Spleen (tissue), 11 donors: ENCODE data around the gene DISC1. TPM values are rescaled to one million over a fixed set of nuclear protein-coding genes. Genes with fewer than 3 reads are reported as not detected.

Source experiments
- DNase-seq: peaks from one replicate; pipeline ENCODE4 v3.0.0-alpha.2; 2020
- H3K27ac ChIP-seq, 8 donors: fragments of 200-600 bp; sonication (generic) in 7 of 8; 1 replicate in 4 of 8; 2 replicates in 4 of 8; pipeline versions ENCODE4 v1.5.0 to v1.8.0; 2016 to 2021; ENCODE audit warnings: inconsistent platforms in 4 of 8, mild to moderate bottlenecking in 4 of 8, moderate library complexity in 1 of 8
- H3K27me3 ChIP-seq, 7 donors: fragments of 200-600 bp; sonication (generic) in 6 of 7; replicated peaks in 1 of 7; 1 replicate in 4 of 7; 2 replicates in 3 of 7; pipeline versions ENCODE4 v1.5.0 to v1.8.0; 2016 to 2021; ENCODE audit warnings: inconsistent platforms in 3 of 7, mild to moderate bottlenecking in 1 of 7
- H3K36me3 ChIP-seq, 6 donors: fragments of 200-600 bp; sonication (generic) in 5 of 6; 1 replicate in 4 of 6; 2 replicates in 2 of 6; pipeline versions ENCODE4 v1.5.0 to v1.8.0; 2016 to 2021; ENCODE audit warnings: inconsistent platforms in 2 of 6
- H3K4me1 ChIP-seq, 6 donors: fragments of 200-600 bp; sonication (generic) in 5 of 6; 1 replicate in 3 of 6; 2 replicates in 3 of 6; pipeline versions ENCODE4 v1.5.0 to v1.8.0; 2016 to 2021; ENCODE audit warnings: inconsistent platforms in 3 of 6
- H3K4me3 ChIP-seq, 8 donors: fragments of 200-600 bp; sonication (generic) in 7 of 8; 1 replicate in 4 of 8; 2 replicates in 4 of 8; pipeline versions ENCODE4 v1.5.0 to v1.8.0; 2016 to 2021; ENCODE audit warnings: inconsistent platforms in 4 of 8, mild to moderate bottlenecking in 4 of 8, moderate library complexity in 2 of 8
- H3K9me3 ChIP-seq, 8 donors: fragments of 200-600 bp; sonication (generic) in 7 of 8; 1 replicate in 4 of 8; 2 replicates in 4 of 8; pipeline versions ENCODE4 v1.5.0 to v1.8.0; 2016 to 2021; ENCODE audit warnings: inconsistent platforms in 4 of 8
- CTCF ChIP-seq, 11 experiments: fragments of 200-600 bp in 7 of 11; fragments of 450-650 bp in 4 of 11; sonication (generic) in 4 of 11; IDR thresholded peaks in 8 of 11; conservative IDR thresholded peaks in 3 of 11; 1 replicate in 7 of 11; 2 replicates in 4 of 11; pipeline versions ENCODE4 v1.4.0 to v1.8.0; 2016 to 2021; ENCODE audit warnings: antibody characterized with exemption in 11 of 11, inconsistent platforms in 4 of 11, mild to moderate bottlenecking in 1 of 11
- POLR2A ChIP-seq, 3 donors: fragments of 450-650 bp; IDR thresholded peaks; one replicate each; pipeline ENCODE4 v1.5.1; 2017; ENCODE audit warnings: antibody characterized with exemption in 3 of 3, mild to moderate bottlenecking in 1 of 3
- POLR2AphosphoS5 ChIP-seq, 3 donors: sonication (generic); formaldehyde crosslinking; IDR thresholded peaks; one replicate each; pipeline ENCODE4 v1.5.1; 2017; ENCODE audit warnings: antibody characterized with exemption in 3 of 3
- WGBS, 5 donors: extraction: QIAGEN DNeasy Blood & Tissue Kit in 3 of 5; methylation state at CpG; one replicate each; pipeline versions ENCODE4 v1.1.5 to v1.1.7; 2013 to 2018; 5-methylcytosine and 5-hydroxymethylcytosine counted together
- intact Hi-C: fragments of 100-400 bp; cut with DNase I; formaldehyde crosslinking; loops from one replicate; pipeline ENCODE4 v1.15.0; 2023; ENCODE audit warnings: low total_unique reads
- polyA plus RNA-seq, 3 donors: library from polyadenylated mRNA; stranded (reverse); fragments of 200-250 nt; gene quantifications; one replicate each; pipeline ENCODE4 v1.2.1, GENCODE V29; 2013
- total RNA-seq, 7 donors: library from RNA; depleted of rRNA in 3 of 7; stranded (reverse); fragments of >200 nt in 3 of 7; fragmentation: NEBNext Ultra II Directional in 4 of 7; extraction: Animal tissue kit (Norgen Biotek cat#: 25700) in 4 of 7; gene quantifications; one replicate each; pipeline versions ENCODE4 v1.1.0 to v1.2.1, GENCODE V29; 2016 to 2021
- donor health status: healthy with polysubstance abuse.
- donor health status: DM: no; HTN: no; CAD: no; lungs with moderate emphysema.
- donor health status: DM: no; HTN: no; CAD: no.
- donor health status: Bipolar disorder and iron deficiency.
- donor health status: healthy.
- donor health status: DM: no; HTN: no; CAD: no.
- donor health status: DM: yes; HTN: yes; CAD: no.

DISC1 gene
- total and polyA plus RNA-seq, 10 donors = 0.89 to 36.4 (median 24.2) TPM

GRCh38 chr1:231842441-231842840 is 215.9 kb downstream of the DISC1 start:
- TF ChIP-seq POLR2A (IDR thresholded peaks at IDR 0.05) (no peak), POLR2AphosphoS5 (IDR thresholded peaks at IDR 0.05) (no peak), CTCF (IDR thresholded peaks at IDR 0.05 in 8 of 11, conservative IDR thresholded peaks at IDR 0.05 in 3 of 11) (no peak)
- WGBS, 5 donors = 50 to 73% (median 69%) methylated on average over 1 of the region's 1 CpG
- peaks cover 0 to 15% (median 2%) of the 10 kb centered on the region in 6 donors for H3K4me1 ChIP-seq
- intact Hi-C loops = no loop called here
- no peak for DNase-seq
- no peak overlapping the region for H3K27ac ChIP-seq
- H3K27me3 ChIP-seq = no peaks in the 10 kb centered on the region
- no peaks in the 10 kb centered on the region for H3K9me3 ChIP-seq
- no peak overlapping the region for H3K4me3 ChIP-seq
- H3K36me3 ChIP-seq = no peaks in the 10 kb centered on the region

GRCh38 chr1:231844986-231845502 is 218.5 kb downstream of the DISC1 start:
- Histone ChIP-seq H3K4me1 (peaks cover 0 to 15% (median 2%) of the 10 kb centered on the region in 6 donors), H3K4me3 (no peak overlapping the region), H3K36me3 (no peaks in the 10 kb centered on the region), H3K9me3 (no peaks in the 10 kb centered on the region), H3K27me3 (no peaks in the 10 kb centered on the region), H3K27ac (no peak overlapping the region)
- no peak for DNase-seq
- TF ChIP-seq POLR2AphosphoS5 (IDR thresholded peaks at IDR 0.05) = no peak
- TF ChIP-seq CTCF (IDR thresholded peaks at IDR 0.05 in 8 of 11, conservative IDR thresholded peaks at IDR 0.05 in 3 of 11) = no peak
- no peak for TF ChIP-seq POLR2A (IDR thresholded peaks at IDR 0.05)
- intact Hi-C loops = no loop called here
- 31 to 48% (median 35%) methylated on average over 7 of the region's 7 CpGs for WGBS, 5 donors

- Histone ChIP-seq H3K4me1 (peaks cover 0 to 15% (median 2%) of the 10 kb centered on the region in 6 donors), H3K4me3 (no peak overlapping the region), H3K27me3 (no peaks in the 10 kb centered on the region), H3K36me3 (no peaks in the 10 kb centered on the region), H3K9me3 (no peaks in the 10 kb centered on the region), H3K27ac (no peak overlapping the region)
- intact Hi-C loops = no loop called here
- TF ChIP-seq POLR2A (IDR thresholded peaks at IDR 0.05) (no peak), POLR2AphosphoS5 (IDR thresholded peaks at IDR 0.05) (no peak), CTCF (IDR thresholded peaks at IDR 0.05 in 8 of 11, conservative IDR thresholded peaks at IDR 0.05 in 3 of 11) (no peak)
- no peak for DNase-seq
- 88 to 98% (median 94%) methylated on average over 7 of the region's 7 CpGs for WGBS, 5 donors
Observed at GRCh38 chr1:231847612-231848397, 221.2 kb downstream of the DISC1 start.

GRCh38 chr1:231849981-231850380 is 223.4 kb downstream of the DISC1 start:
- no peaks in the 10 kb centered on the region for H3K9me3 ChIP-seq
- no peaks in the 10 kb centered on the region for H3K27me3 ChIP-seq
- WGBS, 5 donors = 90 to 99% (median 95%) methylated on average over 5 of the region's 5 CpGs
- intact Hi-C loops = no loop called here
- H3K27ac ChIP-seq = no peak overlapping the region
- H3K4me1 ChIP-seq = peaks cover 0 to 6% (median 0%) of the 10 kb centered on the region in 6 donors
- no peak overlapping the region for H3K4me3 ChIP-seq
- no peak for DNase-seq
- no peak for TF ChIP-seq CTCF (IDR thresholded peaks at IDR 0.05 in 8 of 11, conservative IDR thresholded peaks at IDR 0.05 in 3 of 11)
- TF ChIP-seq POLR2AphosphoS5 (IDR thresholded peaks at IDR 0.05) = no peak
- TF ChIP-seq POLR2A (IDR thresholded peaks at IDR 0.05) = no peak
- no peaks in the 10 kb centered on the region for H3K36me3 ChIP-seq
